ENCODE measurements around the gene NUPR2.
"Not testable (repeated sequence)": the region's sequence is repeated elsewhere in the genome, so short reads cannot be mapped to it uniquely, and the experiment has no call there.

DNA sequence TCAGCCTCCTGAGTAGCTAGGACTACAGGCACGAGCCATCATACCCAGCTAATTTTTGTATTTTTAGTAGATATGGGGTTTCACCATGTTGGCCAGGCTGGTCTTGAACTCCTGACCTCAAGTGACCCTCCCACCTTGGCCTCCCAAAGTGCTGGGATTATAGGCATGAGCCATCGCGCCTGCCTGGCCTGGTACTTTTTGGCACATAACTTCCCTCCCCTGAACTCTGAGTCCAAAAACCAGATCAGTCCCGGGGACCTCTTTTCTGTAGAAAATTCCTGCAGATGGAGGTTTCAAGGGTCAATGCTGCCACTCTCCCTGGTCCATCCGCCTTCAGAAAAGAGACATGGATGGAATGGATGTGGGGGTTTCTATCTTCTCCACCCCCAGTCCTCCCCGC, 23.8 kb downstream of the NUPR2 start:
- TF ChIP-seq POU2F2, POLR2A, POLR2AphosphoS5, SPI1 (IDR thresholded peaks at IDR 0.05; ENCODE audit: low read depth, low read length): not testable (repeated sequence)

Measured in GM12891 (cell line).